SK-N-MC (cell line): ENCODE data around the gene HORMAD2.

Experiments
- DNase-seq: peaks from one replicate; pipeline ENCODE4 v3.0.0-alpha.2; 2011; ENCODE audit warnings: low read depth, low spot score
- H3K27ac ChIP-seq: fragments of 200-600 bp; sonication (generic); 2 replicates; pipeline ENCODE4 v1.5.1; 2016; ENCODE audit warnings: mixed run types
- H3K36me3 ChIP-seq: fragments of 200-600 bp; sonication (generic); 2 replicates; pipeline ENCODE4 v1.6.1; 2017; ENCODE audit warnings: antibody characterized with exemption, low read length, mixed read lengths; ENCODE audit not compliant: insufficient read depth
- H3K4me3 ChIP-seq: fragments of 200-600 bp; sonication (generic); 2 replicates; pipeline ENCODE4 v1.5.1; 2016
- H3K9ac ChIP-seq: fragments of 200-600 bp; sonication (generic); 2 replicates; pipeline ENCODE4 v1.8.0; 2017; ENCODE audit warnings: mixed run types, mixed read lengths; ENCODE audit not compliant: insufficient read length
- H3K9me3 ChIP-seq: fragments of 200-600 bp; sonication (generic); 2 replicates; pipeline ENCODE4 v1.6.1; 2017; ENCODE audit warnings: low read depth, mild to moderate bottlenecking, antibody characterized with exemption, low read length, moderate library complexity, mixed read lengths
- EZH2 ChIP-seq: fragments of 200-600 bp; sonication (generic); IDR thresholded peaks from one replicate; pipeline ENCODE4 v1.6.1; 2017; ENCODE audit warnings: antibody characterized with exemption
- FOXP2 ChIP-seq: optimal IDR thresholded peaks from 2 replicates; pipeline ENCODE3; 2011; ENCODE audit warnings: mild to moderate bottlenecking, moderate library complexity; ENCODE audit not compliant: insufficient read depth; ENCODE audit errors: extremely low read length, control extremely low read depth
- POLR2AphosphoS5 ChIP-seq: IDR thresholded peaks from 2 replicates; pipeline ENCODE4 v1.6.1; 2012; ENCODE audit warnings: mild to moderate bottlenecking, low read depth, low read length, borderline replicate concordance

HORMAD2 gene

GRCh38 chr22:30113494-30113893 is 33.2 kb downstream of the HORMAD2 start:
- Histone ChIP-seq H3K36me3 (no peaks in the 10 kb centered on the region), H3K9ac (no peak overlapping the region), H3K27ac (no peak overlapping the region), H3K4me3 (no peak overlapping the region), H3K9me3 (no peaks in the 10 kb centered on the region)
- DNase-seq = no peak
- TF ChIP-seq EZH2 (no peak), FOXP2 (no peak), POLR2AphosphoS5 (no peak)

GRCh38 chr22:30114361-30114760 is 34.1 kb downstream of the HORMAD2 start:
- no peaks in the 10 kb centered on the region for H3K9me3 ChIP-seq
- no peak overlapping the region for H3K9ac ChIP-seq
- H3K27ac ChIP-seq = no peak overlapping the region
- H3K4me3 ChIP-seq = no peak overlapping the region
- TF ChIP-seq FOXP2 = no peak
- TF ChIP-seq EZH2 = no peak
- no peak for TF ChIP-seq POLR2AphosphoS5
- no peak for DNase-seq
- H3K36me3 ChIP-seq = no peaks in the 10 kb centered on the region

- H3K9ac ChIP-seq = no peak overlapping the region
- no peak for DNase-seq
- H3K27ac ChIP-seq = no peak overlapping the region
- H3K4me3 ChIP-seq = no peak overlapping the region
- H3K36me3 ChIP-seq = no peaks in the 10 kb centered on the region
- TF ChIP-seq FOXP2 = no peak
- TF ChIP-seq EZH2 = no peak
- TF ChIP-seq POLR2AphosphoS5 = no peak
- H3K9me3 ChIP-seq = no peaks in the 10 kb centered on the region
These were observed 35.4 kb downstream of the HORMAD2 start for GRCh38 chr22:30115705-30116104.

- no peaks in the 10 kb centered on the region for H3K36me3 ChIP-seq
- no peak for DNase-seq
- no peak overlapping the region for H3K4me3 ChIP-seq
- H3K27ac ChIP-seq = no peak overlapping the region
- TF ChIP-seq FOXP2 = no peak
- TF ChIP-seq EZH2 = no peak
- TF ChIP-seq POLR2AphosphoS5 = no peak
- H3K9me3 ChIP-seq = no peaks in the 10 kb centered on the region
- no peak overlapping the region for H3K9ac ChIP-seq
These were observed 36.3 kb downstream of the HORMAD2 start for GRCh38 chr22:30116362-30117117.

GRCh38 chr22:30117256-30117655 is 37.0 kb downstream of the HORMAD2 start:
- TF ChIP-seq FOXP2 (no peak), EZH2 (no peak), POLR2AphosphoS5 (no peak)
- Histone ChIP-seq H3K27ac (no peak overlapping the region), H3K9ac (no peak overlapping the region)

GRCh38 chr22:30118291-30118690 is 38.0 kb downstream of the HORMAD2 start:
- DNase-seq = no peak
- Histone ChIP-seq H3K9me3 (no peaks in the 10 kb centered on the region), H3K9ac (no peak overlapping the region), H3K4me3 (no peak overlapping the region), H3K36me3 (no peaks in the 10 kb centered on the region), H3K27ac (no peak overlapping the region)
- TF ChIP-seq POLR2AphosphoS5 (no peak), EZH2 (no peak), FOXP2 (no peak)

More at GRCh38 chr22:30117256-30117655, 37.0 kb downstream of the HORMAD2 start:
- Histone ChIP-seq H3K9me3 (no peaks in the 10 kb centered on the region), H3K36me3 (no peaks in the 10 kb centered on the region), H3K4me3 (no peak overlapping the region)
- DNase-seq = no peak

- H3K36me3 ChIP-seq = no peaks in the 10 kb centered on the region
- no peak for DNase-seq
- H3K4me3 ChIP-seq = no peak overlapping the region
- H3K9me3 ChIP-seq = no peaks in the 10 kb centered on the region
- no peak overlapping the region for H3K9ac ChIP-seq
- H3K27ac ChIP-seq = no peak overlapping the region
- TF ChIP-seq FOXP2 (no peak), POLR2AphosphoS5 (no peak), EZH2 (no peak)
These were observed 41.7 kb downstream of the HORMAD2 start for GRCh38 chr22:30121960-30122359.

- Histone ChIP-seq H3K9me3 (no peaks in the 10 kb centered on the region), H3K36me3 (no peaks in the 10 kb centered on the region), H3K9ac (no peak overlapping the region), H3K27ac (no peak overlapping the region), H3K4me3 (no peak overlapping the region)
- DNase-seq = no peak
- no peak for TF ChIP-seq POLR2AphosphoS5
- TF ChIP-seq FOXP2 = no peak
- no peak for TF ChIP-seq EZH2
These were observed 43.2 kb downstream of the HORMAD2 start for GRCh38 chr22:30123463-30123862.

GRCh38 chr22:30127749-30128166 is 47.5 kb downstream of the HORMAD2 start:
- no peak for DNase-seq
- Histone ChIP-seq H3K4me3 (no peak overlapping the region), H3K9me3 (no peaks in the 10 kb centered on the region), H3K9ac (no peak overlapping the region), H3K36me3 (no peaks in the 10 kb centered on the region), H3K27ac (no peak overlapping the region)
- no peak for TF ChIP-seq POLR2AphosphoS5
- no peak for TF ChIP-seq EZH2
- TF ChIP-seq FOXP2 = no peak
